PC-9 (cell line): ENCODE data around the gene RNF151.

ENCODE experiments used
- CTCF ChIP-seq: fragments of 200-600 bp; sonication (generic); conservative IDR thresholded peaks from 2 replicates; pipeline ENCODE4 v1.6.1; 2017; ENCODE audit warnings: mixed run types, antibody characterized with exemption, mild to moderate bottlenecking, moderate library complexity
- EZH2 ChIP-seq: fragments of 200-600 bp; sonication (generic); IDR thresholded peaks from 2 replicates; pipeline ENCODE4 v1.8.0; 2017; ENCODE audit warnings: antibody characterized with exemption, low read depth

DNA sequence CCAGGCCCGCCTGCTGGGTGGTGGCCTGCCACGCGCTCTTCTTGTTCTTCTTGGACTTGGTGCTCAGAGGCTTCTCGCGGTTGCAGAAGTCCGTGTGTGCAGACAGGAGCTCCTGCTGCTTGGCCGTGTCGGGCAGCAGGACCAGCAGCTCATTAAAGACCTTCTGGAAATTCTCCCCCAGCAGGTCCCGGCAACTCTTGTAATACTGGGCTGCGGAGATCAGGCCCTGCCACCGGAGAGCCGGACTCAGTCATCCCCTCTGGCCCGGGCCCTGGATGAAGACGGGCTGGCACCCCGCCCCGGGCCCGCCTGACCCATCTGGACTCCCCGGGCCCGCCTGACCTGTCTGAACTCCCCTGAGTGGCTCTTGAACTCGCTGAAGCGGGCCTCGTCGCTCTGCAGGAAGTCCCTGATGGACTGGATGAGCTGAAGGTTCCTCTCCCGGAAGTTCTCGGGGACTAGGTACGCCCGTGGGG lies 31.7 kb downstream of the RNF151 start:
- TF ChIP-seq CTCF (no peak), EZH2 (no peak)
